GM12872 (cell line): ENCODE data around the gene CYTIP.

ENCODE experiments used
- CTCF ChIP-seq: IDR thresholded peaks from 3 replicates; pipeline ENCODE4 v1.5.1; 2011; ENCODE audit warnings: low read depth, mild to moderate bottlenecking, low read length, moderate library complexity; ENCODE audit not compliant: insufficient read depth

Gene CYTIP

GRCh38 chr2:157480182-157480961, 36.5 kb upstream of the CYTIP start:
- TF ChIP-seq CTCF = no peak

GRCh38 chr2:157479081-157480027, 35.5 kb upstream of the CYTIP start:
- TF ChIP-seq CTCF = no peak

GRCh38 chr2:157477919-157478318, 34.0 kb upstream of the CYTIP start:
- no peak for TF ChIP-seq CTCF

- no peak for TF ChIP-seq CTCF
These were observed 33.2 kb upstream of the CYTIP start for GRCh38 chr2:157476953-157477709.

GRCh38 chr2:157475722-157476390, 32.0 kb upstream of the CYTIP start:
- no peak for TF ChIP-seq CTCF

GRCh38 chr2:157473581-157473980, 29.7 kb upstream of the CYTIP start:
- no peak for TF ChIP-seq CTCF
